GM18498 (cell line): ENCODE measurements around the gene NUP93.
"Not testable (repeated sequence)": the region's sequence is repeated elsewhere in the genome, so short reads cannot be mapped to it uniquely, and the experiment has no call there.

Experiments used
- ATAC-seq: cut with Tn5 transposase; IDR thresholded peaks from one replicate; pipeline ENCODE4 v1.9.1; 2021; ENCODE audit warnings: mild to moderate bottlenecking, moderate library complexity; ENCODE audit not compliant: unreplicated experiment

The NUP93 gene

GRCh38 chr16:56774016-56774680 is 44.2 kb downstream of the NUP93 start:
- ATAC-seq, result no peak

DNA sequence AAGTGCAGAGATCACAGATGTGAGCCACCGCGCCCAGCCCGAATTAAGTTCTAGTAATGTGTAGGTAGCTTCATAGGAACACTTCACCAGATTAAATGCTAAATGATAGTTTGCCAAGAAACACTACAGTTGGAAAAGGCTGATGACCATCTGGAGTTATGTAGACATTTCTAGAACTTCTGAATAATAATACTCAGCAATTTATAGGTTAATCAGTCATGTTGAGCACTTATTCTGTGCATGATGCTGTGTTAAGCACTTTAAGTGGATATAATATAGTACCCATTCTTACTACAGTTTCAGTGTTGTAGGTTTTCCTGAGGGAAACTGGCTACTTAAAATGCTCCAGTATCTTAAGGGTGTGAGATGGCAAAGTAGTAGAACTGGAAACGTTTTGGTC is 45.2 kb downstream of the NUP93 start:
- ATAC-seq, result no peak

GRCh38 chr16:56776562-56776961 is 46.6 kb downstream of the NUP93 start:
- ATAC-seq, result no peak

- no peak for ATAC-seq
Observed at GRCh38 chr16:56777001-56777400, 47.1 kb downstream of the NUP93 start.

GRCh38 chr16:56777482-56777881 is 47.6 kb downstream of the NUP93 start:
- no peak for ATAC-seq

- ATAC-seq, result no peak
Observed at GRCh38 chr16:56779906-56780305, 50.0 kb downstream of the NUP93 start.

DNA sequence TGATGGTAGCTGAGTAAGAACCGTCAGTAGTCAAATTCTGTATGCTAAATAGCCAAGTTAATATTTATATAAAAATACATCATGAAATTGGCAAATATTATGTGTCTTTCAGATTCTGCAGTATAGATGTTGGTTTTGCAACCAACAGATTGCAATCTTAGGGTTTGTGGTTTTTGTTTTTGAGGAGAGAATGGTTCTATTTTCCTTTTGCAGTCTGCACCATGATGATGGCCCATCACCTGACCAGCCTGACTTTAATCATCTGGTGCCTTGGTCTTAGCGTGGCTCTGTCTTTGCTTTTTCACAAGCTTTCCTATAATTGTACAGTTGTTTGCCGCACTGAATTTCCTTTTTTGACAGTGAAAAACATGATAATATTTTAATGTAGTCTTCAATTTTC is 50.7 kb downstream of the NUP93 start:
- ATAC-seq, result no peak

DNA sequence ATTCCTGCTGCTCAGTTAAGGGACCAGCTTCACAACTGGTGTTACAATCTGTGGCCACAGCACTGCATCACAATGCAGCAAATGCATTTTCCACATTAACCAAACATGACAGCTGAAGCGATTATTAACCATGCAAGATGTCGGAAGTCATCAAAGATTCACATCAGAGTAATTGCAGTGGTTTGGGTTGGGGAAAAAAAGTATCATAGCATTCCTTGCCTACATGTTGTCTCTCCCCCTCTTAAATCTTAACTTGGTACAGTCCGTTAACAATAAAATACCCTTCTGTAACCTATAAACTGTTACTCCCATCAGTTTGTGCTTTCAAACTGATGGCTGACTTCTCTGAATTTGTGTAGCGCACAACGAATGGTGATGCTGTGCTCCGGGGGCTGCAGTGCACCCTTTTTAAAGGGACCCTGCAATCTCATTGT is 51.6 kb downstream of the NUP93 start:
- no peak for ATAC-seq

DNA sequence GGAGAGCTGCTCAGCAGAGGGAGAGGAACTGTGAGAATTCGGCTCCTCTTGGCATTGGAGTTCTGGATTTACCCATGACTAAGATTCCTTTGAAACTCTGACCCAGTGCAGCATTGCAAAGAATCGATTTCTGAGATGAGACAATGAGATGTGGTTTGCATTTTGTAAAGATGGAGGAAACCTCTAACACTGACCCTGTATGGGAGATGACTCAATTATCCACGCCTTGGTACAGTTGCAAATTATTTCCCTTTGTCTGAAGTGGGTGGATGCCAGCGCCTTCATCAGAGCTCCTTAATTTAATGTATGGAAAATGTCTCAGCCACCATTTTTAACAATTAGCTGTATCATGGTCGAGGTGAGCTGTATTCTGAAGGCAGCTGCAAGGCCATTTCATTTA is 53.4 kb downstream of the NUP93 start:
- ATAC-seq, result no peak

GRCh38 chr16:56785317-56785716 is 55.4 kb downstream of the NUP93 start:
- ATAC-seq, result no peak

DNA sequence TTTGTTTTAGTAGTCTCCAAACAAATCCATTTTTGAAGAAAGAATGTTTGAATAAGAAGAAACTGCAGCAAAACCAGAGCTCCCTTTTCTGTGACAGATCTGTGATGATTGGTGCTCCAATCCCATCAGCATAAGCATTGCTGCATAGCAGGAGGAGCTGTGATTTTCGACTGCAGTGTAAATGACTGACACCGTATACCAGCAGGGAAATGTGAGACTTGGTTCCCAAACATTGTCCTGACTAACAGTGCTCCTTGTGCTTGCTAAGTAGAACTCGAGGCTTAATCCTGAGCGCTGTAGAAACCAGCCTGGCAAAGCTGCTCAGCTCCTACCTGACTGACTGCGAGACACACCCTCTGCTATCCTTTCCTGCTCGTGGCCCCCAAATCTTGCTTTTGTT is 57.2 kb downstream of the NUP93 start:
- ATAC-seq, result no peak

- no peak for ATAC-seq
Observed at GRCh38 chr16:56788435-56788834, 58.5 kb downstream of the NUP93 start.

DNA sequence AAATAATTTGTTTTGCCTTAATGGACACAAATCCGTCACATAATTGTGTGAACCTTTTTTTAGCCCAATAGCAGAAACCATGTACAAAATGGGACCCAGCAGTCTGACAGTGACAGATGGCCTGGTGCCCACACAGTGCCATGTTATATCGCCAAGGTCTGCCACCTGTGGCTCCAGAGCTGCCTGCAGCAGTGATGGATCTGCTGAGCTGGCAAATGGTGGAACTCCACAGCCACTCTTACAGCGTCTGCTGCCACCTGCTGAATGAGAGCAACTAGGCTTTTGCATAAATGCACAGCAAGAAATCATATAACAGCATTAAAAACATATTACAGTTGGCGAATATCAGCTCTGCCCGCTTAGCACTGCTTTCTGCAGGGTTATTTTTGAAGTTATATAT is 59.4 kb downstream of the NUP93 start:
- no peak for ATAC-seq

DNA sequence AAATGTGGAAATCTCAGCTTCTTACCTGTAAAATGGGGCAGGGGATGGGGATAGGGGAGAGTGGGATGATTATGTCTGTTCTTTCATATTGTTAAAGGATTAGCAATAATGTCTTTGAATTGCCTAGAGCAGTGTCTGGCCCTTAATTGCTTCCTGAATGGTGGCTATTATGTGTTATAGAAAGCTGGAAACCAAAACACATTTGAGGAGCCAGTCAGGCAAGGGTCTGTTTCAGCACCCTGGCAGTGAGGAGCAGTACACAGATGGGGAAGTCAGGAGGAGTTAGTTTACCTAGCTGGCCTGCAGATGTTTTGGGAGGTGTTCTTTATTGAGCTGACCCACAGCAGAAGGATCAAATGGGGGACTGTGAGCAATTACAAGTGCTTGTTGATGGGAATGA is 63.0 kb downstream of the NUP93 start:
- ATAC-seq, result no peak

DNA sequence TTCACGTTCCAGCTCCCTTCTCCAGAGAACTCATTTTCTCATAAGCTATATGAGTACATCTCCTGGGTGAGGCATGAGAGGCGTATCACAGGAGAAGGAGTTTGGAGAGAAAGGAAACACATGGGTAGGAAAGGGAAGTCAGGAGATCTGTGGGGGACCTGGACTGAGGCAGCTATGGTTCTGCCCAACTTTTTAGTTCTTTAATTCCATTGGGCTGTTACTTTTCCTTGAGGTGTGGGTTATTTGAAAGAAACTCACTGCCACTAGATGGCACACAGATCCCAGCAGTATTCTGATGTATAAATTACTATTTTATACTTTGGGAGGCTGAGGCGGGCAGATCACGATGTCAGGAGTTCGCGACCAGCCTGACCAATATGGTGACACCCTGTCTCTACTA is 63.6 kb downstream of the NUP93 start:
- no peak for ATAC-seq

- ATAC-seq, result no peak
Observed at GRCh38 chr16:56795011-56795410, 65.1 kb downstream of the NUP93 start.

GRCh38 chr16:56797038-56797437 is 67.1 kb downstream of the NUP93 start:
- not testable (repeated sequence) for ATAC-seq

GRCh38 chr16:56797861-56798260 is 67.9 kb downstream of the NUP93 start:
- ATAC-seq, result no peak

- no peak for ATAC-seq
Observed at GRCh38 chr16:56798955-56799354, 69.0 kb downstream of the NUP93 start.

GRCh38 chr16:56800355-56800754 is 70.4 kb downstream of the NUP93 start:
- ATAC-seq, result no peak

DNA sequence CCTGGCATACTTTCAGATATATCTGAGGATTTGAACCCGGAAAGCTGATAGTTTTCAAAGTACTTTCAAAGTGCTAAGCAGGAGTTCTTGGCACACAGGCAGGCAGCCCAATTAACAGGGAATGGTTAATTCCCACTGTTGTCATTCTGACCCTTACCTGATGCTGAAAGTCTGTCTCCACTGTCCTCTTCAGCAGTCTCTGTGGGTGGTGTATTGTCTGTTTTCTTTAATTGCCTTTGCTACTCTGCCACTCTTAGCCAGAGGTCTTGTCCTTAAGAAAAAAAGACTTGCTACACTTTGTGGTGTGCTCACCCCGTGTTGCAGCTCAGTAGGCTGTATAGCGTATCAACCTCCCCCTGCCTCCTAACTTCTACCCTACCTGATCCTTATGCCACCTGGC is 71.8 kb downstream of the NUP93 start:
- no peak for ATAC-seq

- no peak for ATAC-seq
Observed at GRCh38 chr16:56807011-56807675, 77.2 kb downstream of the NUP93 start.

GRCh38 chr16:56807676-56808067 is 77.7 kb downstream of the NUP93 start:
- ATAC-seq, result not testable (repeated sequence)
